Cardiac muscle cell (in vitro differentiated cells and primary cell): Measurements from ENCODE around the gene ZG16B. TPM values are rescaled to one million over a fixed set of nuclear protein-coding genes. Genes with fewer than 3 reads are reported as not detected.
A peak's percentile ranks its signal among the peaks of the same experiment; 100 is the strongest.

Experiments
- DNase-seq, 2 donors: peaks; one replicate each; pipeline versions ENCODE4 v3.0.0 to v3.0.0-alpha.2; 2010 to 2017; ENCODE audit warnings: low read depth in 1 of 2, low spot score in 1 of 2
- H3K27ac ChIP-seq: fragments of 200-600 bp; sonication (generic); 2 replicates; pipeline ENCODE4 v1.5.1; 2016
- H3K27me3 ChIP-seq: fragments of 200-600 bp; sonication (generic); 2 replicates; pipeline ENCODE4 v1.6.0; 2016; ENCODE audit warnings: control low read depth
- H3K36me3 ChIP-seq: fragments of 200-600 bp; sonication (generic); 2 replicates; pipeline ENCODE4 v1.5.1; 2016; ENCODE audit warnings: control low read depth
- H3K4me1 ChIP-seq: fragments of 200-600 bp; sonication (generic); 2 replicates; pipeline ENCODE4 v1.8.1; 2017; ENCODE audit warnings: low read depth, mild to moderate bottlenecking, mixed run types
- H3K4me3 ChIP-seq: fragments of 200-600 bp; sonication (generic); 2 replicates; pipeline ENCODE4 v1.5.1; 2016; ENCODE audit warnings: mild to moderate bottlenecking
- H3K9me3 ChIP-seq: fragments of 200-600 bp; sonication (generic); 2 replicates; pipeline ENCODE4 v1.5.1; 2017; ENCODE audit warnings: low read depth, mild to moderate bottlenecking, control low read depth
- CTCF ChIP-seq: IDR thresholded peaks from 2 replicates; pipeline ENCODE4 v1.5.1; 2012; ENCODE audit warnings: low read depth, mild to moderate bottlenecking, low read length
- polyA plus RNA-seq: library from polyadenylated mRNA; unstranded; fragments of >200 nt; fragmentation: Nextera tagmentation; extraction: Ambion mirVana; gene quantifications from 2 replicates; pipeline ENCODE4 v1.2.1, GENCODE V29; 2016
- total RNA-seq: library from RNA; depleted of rRNA; stranded (reverse); fragments of >200 nt; gene quantifications from 2 replicates; pipeline ENCODE4 v1.2.3, GENCODE V29; 2016

Gene ZG16B
- total and polyA plus RNA-seq, 2 experiments from 2014 or later = not detected

GRCh38 chr16:2857451-2858244 is 27.5 kb downstream of the ZG16B start, which contains the start of gene PRSS22:
TSS of gene PRSS22 (minus strand) at chr16:2858170. CDS start at chr16:2858104, 66 bp downstream.
- DNase-seq = no peak
- no peaks in the 10 kb centered on the region for H3K36me3 ChIP-seq
- H3K27ac ChIP-seq = no peak within 1 kb of the TSS
- peaks cover 34% of the 10 kb centered on the region for H3K27me3 ChIP-seq
- TF ChIP-seq CTCF = no peak
- H3K4me1 ChIP-seq = no peaks in the 10 kb centered on the region
- H3K4me3 ChIP-seq = no peak within 1 kb of the TSS
- H3K9me3 ChIP-seq = no peaks in the 10 kb centered on the region

GRCh38 chr16:2858245-2859025 is 28.3 kb downstream of the ZG16B start:
- no peaks in the 10 kb centered on the region for H3K4me1 ChIP-seq
- no peaks in the 10 kb centered on the region for H3K9me3 ChIP-seq
- H3K27me3 ChIP-seq = peaks cover 34% of the 10 kb centered on the region
- no peak for TF ChIP-seq CTCF
- H3K27ac ChIP-seq = no peak overlapping the region
- no peak overlapping the region for H3K4me3 ChIP-seq
- DNase-seq = no peak
- no peaks in the 10 kb centered on the region for H3K36me3 ChIP-seq

GRCh38 chr16:2859686-2860265 is 29.7 kb downstream of the ZG16B start:
- H3K9me3 ChIP-seq = no peaks in the 10 kb centered on the region
- DNase-seq = no peak
- H3K4me1 ChIP-seq = no peaks in the 10 kb centered on the region
- H3K27me3 ChIP-seq = peaks cover 47% of the 10 kb centered on the region
- TF ChIP-seq CTCF = no peak
- no peak overlapping the region for H3K4me3 ChIP-seq
- no peak overlapping the region for H3K27ac ChIP-seq
- H3K36me3 ChIP-seq = no peaks in the 10 kb centered on the region

GRCh38 chr16:2860826-2861567 is 30.9 kb downstream of the ZG16B start:
- peaks cover 60% of the 10 kb centered on the region for H3K27me3 ChIP-seq
- no peak for TF ChIP-seq CTCF
- no peaks in the 10 kb centered on the region for H3K9me3 ChIP-seq
- peak in 1 of 2 donors; percentile 45 for DNase-seq
- H3K4me3 ChIP-seq = no peak overlapping the region
- no peak overlapping the region for H3K27ac ChIP-seq
- no peaks in the 10 kb centered on the region for H3K4me1 ChIP-seq
- no peaks in the 10 kb centered on the region for H3K36me3 ChIP-seq

- Histone ChIP-seq H3K4me1 (no peaks in the 10 kb centered on the region), H3K36me3 (no peaks in the 10 kb centered on the region), H3K27me3 (peaks cover 48% of the 10 kb centered on the region), H3K9me3 (no peaks in the 10 kb centered on the region), H3K27ac (no peak overlapping the region), H3K4me3 (no peak overlapping the region)
- TF ChIP-seq CTCF = no peak
- no peak for DNase-seq
Measured at GRCh38 chr16:2865651-2866050, 35.5 kb downstream of the ZG16B start.
